ENCODE results near the gene FAF1.
A peak's percentile ranks its signal among the peaks of the same experiment; 100 is the strongest.
"Not testable (repeated sequence)": the region's sequence is repeated elsewhere in the genome, so short reads cannot be mapped to it uniquely, and the experiment has no call there.

The FAF1 gene

DNA sequence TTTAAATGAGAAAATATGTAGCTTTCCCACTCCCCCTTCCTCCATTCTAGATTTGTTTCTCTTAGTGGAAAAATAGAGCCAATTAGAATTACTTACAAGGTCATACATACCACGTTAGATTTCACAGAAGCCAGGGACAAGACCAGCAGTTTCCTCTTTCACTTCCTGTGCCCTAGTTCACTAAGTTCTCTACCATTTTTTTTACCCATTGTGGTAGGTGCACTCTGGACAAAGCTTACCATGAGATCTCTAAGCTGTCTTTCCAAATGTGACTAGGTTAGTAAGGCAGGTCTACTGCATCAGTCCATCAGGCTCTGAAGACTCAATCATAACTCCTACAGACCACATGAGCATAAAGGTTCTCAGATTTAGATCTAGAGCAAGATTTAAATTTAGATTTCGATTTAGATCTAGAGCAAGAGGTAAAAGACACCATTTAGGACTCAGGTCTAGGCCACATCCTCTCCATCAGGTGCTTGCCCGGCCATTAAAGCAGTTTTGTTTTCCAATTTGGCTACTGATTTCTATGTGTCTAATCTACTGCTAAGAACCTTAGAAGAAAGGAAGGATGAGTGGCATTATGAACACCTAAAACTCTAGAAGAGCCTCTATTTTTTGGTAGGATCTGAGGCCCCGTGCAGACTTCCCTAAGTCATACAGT is 235.3 kb downstream of the FAF1 start:
- DNase-seq (ENCODE audit: extremely low spot score, insufficient read length, low read depth) (peak; percentile 5), FAIRE-seq (peak; percentile 77)

DNA sequence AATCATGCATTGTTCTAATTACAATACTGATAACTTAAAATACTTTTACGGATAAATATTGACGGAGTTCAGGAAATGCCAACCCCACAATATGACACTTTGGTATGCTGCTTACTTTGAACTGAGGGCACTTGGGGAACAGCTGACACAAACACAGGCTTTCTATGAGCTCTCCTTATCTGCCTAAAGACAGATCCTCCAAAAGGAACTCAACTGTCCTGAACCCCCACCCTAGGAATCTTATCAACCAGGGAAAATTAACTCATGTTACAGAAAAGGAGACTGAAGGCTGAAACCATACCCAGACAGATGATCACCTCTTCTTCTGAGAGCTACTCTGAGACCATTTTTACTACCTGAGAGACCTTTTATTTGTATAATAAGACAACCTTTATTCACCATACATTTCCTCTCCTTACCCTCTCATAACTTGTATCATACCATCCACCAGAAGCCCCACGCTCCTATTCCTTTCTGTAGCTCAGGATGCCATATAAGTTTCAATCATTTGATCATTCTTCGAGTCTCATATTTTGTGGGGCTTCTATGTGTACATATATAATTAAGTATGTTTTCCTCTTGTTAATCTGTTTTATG is 239.5 kb downstream of the FAF1 start:
- FAIRE-seq (no peak), DNase-seq (ENCODE audit: extremely low spot score, insufficient read length, low read depth) (no peak)

DNA sequence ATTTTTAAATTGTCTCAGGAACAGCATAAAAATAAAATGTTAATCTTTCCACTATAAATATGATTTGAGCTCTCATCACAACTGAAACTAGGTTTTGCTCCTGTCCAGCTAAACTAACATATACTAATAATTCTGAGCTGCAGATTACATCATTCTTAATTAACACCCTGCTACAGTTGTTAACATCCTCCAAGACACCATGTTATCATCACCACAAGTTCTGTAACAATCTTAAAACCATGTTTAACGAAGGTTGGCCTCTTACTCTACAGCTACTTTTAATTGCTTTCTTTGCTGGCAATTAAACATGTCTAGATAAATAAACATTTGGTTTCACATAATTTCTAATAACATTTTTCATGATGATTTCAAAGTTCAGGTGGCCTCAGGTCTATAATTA is 240.9 kb downstream of the FAF1 start:
- DNase-seq (ENCODE audit: extremely low spot score, insufficient read length, low read depth), result no peak
- no peak for FAIRE-seq

DNA sequence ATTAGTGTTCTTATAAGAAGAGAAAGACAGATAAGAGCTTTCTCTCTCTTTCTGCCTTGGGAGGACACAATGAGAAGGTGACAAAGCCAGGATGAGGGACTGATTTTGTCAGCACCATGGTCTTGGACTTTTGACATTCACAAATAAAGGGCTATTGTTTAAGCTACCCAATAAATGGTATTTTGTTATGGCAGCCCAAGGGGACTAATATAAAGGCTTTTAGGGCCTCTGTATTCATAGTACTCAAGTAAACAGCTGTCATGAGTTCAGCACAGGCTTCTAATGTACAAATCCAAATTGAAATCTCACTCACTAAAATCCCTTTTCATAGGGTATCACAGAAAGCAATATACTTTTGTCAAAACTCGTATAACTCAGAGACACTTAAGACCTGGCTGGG is 242.7 kb downstream of the FAF1 start:
- FAIRE-seq (no peak), DNase-seq (ENCODE audit: extremely low spot score, insufficient read length, low read depth) (no peak)

DNA sequence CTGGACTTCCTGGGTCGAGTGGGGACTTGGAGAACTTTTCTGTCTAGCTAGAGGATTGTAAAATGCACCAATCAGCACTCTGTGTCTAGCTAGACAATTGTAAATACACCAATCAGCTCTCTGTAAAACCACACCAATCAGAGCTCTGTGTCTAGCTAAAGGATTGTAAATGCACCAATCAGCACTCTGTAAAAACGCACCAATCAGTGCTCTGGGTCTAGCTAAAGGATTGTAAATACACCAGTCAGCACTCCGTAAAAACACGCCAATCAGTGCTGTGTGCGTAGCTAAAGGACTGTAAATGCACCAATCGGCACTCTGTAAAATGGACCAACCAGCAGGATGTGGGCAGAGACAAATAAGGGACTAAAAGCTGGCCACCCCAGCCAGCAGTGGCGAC is 243.6 kb downstream of the FAF1 start:
- not testable (repeated sequence) for FAIRE-seq; DNase-seq (ENCODE audit: extremely low spot score, insufficient read length, low read depth)

DNA sequence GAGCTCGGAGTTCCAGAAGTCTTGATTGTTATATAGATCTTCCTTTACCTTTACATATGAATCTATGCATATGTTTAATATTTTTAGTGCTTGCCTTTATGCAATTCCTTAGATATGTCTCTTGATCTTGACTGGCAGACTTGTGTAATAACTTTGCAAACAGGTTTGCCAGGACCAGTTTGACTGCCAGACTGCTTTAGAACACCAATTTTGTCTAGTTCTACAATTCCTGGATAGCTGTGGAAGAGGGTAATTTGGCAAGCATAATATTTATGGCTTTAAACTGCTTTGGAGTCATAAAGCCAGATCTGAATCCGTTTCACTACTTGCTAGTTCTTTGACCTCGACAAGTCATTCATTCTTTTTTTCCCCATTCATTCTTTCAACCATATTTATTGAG is 250.0 kb downstream of the FAF1 start:
- no peak for DNase-seq (ENCODE audit: extremely low spot score, insufficient read length, low read depth)

DNA sequence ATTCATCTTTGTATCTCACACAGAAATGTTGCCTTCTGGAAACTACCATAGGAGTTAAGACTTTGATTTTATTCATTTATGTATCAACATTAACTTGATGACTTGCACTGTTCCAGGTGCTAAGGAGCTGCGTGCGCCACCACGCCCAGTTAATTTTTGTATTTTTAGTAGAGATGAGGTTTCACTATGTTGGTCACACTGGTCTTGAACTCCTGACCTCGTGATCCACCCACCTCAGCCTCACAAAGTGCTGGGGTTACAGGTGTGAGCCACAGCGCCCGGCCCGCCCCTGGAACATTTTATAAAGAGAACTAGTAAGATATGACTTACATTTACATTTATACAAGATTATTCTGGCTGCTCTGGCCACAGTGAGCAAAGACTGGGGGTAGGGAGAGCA is 252.2 kb downstream of the FAF1 start:
- DNase-seq (ENCODE audit: extremely low spot score, insufficient read length, low read depth) (no peak), FAIRE-seq (no peak)

More for the DNA sequence above, 250.0 kb downstream of the FAF1 start:
- FAIRE-seq, result no peak

DNA sequence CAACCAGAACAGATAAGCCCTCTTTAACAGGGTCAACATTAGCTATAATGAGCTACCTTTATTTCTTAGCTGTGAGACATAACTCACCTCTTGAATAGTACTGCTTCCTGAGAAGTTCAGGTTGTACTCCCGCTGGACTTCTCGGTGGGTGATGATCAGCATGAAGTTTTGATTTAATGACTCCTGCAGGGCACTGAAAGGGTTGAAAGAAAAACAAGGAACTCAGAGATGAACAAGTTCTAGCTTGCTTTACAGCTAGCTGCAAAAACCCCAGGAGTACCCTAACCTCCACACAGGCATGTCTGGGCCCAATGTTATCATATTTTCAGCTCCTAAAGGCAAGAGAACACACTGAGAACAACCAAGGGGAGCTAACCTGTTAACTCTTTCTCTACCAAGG is 254.4 kb downstream of the FAF1 start:
- DNase-seq (ENCODE audit: extremely low spot score, insufficient read length, low read depth), result no peak
- FAIRE-seq, result no peak

DNA sequence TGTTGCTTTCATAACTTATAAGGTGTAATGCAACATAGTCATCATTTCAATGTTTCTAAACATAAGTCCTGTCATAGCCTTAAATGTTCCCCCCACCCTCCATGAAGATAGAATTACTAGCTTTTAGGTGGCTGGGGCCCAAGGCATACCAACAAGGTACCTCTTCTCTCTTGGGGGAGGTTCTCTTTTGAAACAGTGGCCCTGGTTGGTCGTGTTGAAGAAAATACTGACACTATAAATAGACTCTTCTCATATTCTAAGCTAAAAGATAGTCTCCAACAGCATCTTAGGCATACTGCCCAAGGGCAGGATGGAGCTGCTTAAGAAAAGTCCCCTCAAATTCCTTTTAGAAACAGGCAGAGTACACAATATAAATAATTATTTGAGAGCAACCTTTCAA is 255.0 kb downstream of the FAF1 start:
- no peak for DNase-seq (ENCODE audit: extremely low spot score, insufficient read length, low read depth)
- FAIRE-seq, result no peak

DNA sequence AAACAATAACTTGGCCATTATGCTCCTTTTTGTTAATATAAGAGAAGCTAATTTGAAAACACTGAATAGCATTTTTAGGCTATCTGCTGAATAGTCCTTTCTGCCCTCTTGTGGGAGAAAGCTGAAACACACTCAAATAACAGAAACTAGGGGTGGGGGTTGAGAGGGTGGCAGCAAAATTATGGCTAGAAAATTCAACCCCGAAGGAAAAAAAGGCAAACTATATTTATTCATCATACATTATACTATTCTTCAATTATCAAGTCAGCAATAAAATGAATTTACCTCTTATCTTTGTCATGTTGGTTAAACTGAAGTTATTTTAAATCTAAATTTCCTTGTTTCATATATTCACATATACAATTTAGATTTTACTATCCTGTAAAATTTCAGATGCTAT is 255.9 kb downstream of the FAF1 start:
- DNase-seq (ENCODE audit: extremely low spot score, insufficient read length, low read depth) (no peak), FAIRE-seq (peak; percentile 79)

DNA sequence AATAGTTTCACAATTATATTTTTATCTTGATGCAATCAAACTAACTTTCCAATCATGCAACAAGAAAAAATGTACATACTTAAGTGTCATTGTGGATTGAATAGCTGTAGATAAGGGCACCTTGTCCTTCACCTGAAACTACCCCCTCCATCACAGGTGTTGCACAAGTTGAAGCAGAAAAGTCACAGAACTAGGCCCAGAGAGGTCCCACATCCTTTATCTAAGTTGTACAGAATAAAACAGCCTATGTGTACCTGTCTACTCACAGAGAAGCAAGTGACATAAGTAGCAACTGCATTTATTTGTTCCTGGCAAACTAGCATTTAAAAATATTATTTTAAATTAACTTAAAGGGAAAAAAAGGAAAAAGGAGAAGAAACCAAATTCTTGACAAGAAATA is 256.8 kb downstream of the FAF1 start:
- DNase-seq (ENCODE audit: extremely low spot score, insufficient read length, low read depth) (no peak), FAIRE-seq (no peak)

DNA sequence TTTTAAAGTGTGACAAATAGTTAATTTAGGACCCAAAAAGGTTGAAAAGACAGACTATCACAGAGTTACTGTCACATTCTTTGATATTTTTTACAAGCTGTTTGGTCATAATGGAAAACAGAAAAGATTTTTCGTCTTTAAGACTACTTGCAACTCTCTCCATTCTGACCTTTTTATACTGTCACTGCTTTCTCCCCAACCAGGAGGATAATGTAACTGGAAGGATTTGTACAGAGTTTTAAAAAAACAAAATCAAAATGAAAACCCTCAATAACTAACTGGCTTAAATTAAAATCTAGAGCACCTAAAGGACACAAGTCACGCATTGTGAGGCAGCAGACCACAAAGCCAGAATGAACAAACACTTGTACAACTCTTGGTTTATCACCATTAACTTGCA is 257.7 kb downstream of the FAF1 start:
- FAIRE-seq (peak; percentile 21), DNase-seq (ENCODE audit: extremely low spot score, insufficient read length, low read depth) (no peak)

DNA sequence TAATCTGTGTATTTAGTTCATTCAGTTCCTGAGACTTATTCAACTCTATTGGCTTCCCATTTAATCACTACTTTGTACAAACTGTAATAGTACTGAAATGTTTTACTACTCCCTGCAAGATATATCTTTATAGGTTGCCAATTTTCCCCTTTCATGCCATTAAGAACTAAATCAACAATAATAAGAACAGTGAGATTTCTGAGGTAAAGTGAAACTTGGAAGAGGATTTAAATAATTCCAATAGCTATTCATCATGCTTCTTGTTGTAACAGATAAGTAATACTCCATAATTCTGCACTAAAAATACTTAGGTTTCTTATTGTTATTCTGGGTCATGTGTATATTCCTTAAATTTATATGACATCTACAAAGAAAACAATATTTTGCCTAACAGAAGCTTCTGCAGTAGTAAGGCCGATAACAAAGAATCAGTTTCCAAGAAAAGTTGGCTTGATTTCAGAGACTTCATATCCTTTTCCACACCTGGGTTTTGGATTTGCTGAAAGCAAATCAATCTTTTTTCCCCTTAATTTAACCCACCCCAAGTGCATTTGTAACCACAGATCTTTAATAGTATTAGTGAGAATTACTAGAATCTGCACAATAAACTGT is 258.3 kb downstream of the FAF1 start:
- FAIRE-seq (no peak), DNase-seq (ENCODE audit: extremely low spot score, insufficient read length, low read depth) (no peak)

DNA sequence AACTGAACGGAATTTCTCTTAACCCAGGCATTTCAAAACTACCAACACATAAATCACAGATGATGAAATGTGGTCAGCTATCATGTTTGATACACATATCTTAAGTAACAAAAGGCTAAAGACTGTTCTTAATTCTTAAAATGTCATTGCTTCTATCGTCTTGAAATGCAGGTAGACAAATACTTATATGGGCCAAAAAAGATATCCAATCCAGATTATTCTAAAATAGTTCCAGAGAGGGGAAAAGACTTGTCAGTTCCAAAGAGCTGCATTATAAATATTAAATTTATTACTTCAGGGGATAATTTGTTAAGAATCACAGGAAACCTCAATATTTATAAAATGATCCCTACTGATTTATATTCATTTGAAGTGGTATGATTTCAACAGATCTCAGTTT is 259.4 kb downstream of the FAF1 start:
- FAIRE-seq (no peak), DNase-seq (ENCODE audit: extremely low spot score, insufficient read length, low read depth) (no peak)

DNA sequence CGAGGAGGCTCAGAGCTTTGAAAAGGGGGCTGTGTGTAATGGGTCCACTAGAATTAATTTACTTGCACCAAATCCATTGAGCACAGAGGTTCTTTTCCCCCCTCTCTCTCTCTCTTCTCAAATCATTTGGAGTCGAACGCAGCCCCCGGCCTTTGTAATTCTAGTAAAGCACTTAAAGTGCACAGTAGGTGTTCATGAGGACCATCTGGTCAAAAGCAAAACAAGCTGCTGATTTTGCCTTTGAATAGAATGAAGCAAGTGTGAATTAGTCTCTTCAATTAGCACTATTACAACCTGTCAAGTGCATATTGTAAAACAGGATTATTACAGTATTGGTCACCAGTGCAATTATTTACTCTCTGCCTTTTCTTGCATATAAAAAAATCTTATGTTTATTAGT is 259.9 kb downstream of the FAF1 start:
- FAIRE-seq (no peak), DNase-seq (ENCODE audit: extremely low spot score, insufficient read length, low read depth) (no peak)

DNA sequence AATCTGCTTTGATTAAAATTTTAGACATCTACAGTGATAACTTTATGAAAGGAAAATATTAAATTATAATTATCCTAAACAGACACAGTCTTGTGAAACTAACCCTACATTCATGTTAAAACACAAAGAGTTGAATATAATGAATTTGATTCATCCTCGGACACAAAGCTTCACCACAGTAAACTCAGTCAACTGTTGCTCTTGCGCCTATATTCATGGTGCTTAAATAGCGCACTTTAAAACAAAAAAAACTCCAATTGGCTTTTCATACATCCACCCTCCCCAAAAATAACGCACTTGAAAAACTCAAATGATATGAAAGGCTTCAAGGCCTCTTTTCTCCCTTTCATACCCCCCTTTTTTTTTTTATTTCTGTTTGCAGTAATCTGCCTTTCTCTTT is 260.3 kb downstream of the FAF1 start:
- FAIRE-seq, result no peak
- DNase-seq (ENCODE audit: extremely low spot score, insufficient read length, low read depth), result no peak

DNA sequence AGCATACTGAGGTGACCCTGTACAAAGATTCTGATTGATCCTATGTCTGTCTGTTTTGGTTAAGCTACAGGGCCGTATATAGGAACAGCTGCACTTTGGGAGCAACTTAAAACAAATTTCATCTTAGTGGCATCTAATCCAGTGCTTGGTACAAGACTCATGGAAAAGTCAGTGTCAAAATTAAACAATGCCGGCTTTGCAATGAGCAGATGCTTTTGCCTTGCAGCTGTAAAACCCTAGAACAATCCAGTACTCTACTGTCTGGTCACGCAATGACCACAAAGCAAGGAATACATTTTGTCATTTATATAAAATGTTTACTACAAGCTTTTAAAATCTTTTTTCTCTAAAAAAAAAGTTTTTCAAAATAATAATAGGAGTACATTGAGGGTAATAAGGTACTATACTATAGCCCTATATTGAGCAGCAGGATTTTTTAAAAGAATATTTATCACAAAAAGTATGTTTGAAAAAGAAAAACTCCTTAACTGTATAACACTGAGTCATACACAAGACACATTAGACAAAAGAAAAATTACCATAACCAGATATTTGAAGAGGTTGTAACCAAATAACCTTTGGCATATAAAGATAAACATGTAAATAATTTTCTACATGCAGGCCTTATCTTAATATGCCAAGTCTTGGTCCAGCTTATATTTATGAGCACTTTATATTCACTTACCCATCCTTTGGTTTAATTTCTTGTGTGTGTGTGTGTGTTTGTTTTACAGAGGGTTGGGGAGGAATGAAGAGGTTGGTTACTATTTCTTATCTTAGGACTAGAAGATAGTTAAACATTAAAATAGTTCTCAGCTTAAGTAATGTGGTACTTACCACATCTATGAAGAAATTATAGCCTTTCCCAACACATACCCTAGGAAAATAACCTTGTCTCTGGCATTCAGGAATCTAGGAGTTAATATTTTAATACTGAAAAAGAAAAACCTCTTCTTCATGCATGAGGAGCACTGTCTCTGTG is 262.3 kb downstream of the FAF1 start:
- FAIRE-seq, result no peak

DNA sequence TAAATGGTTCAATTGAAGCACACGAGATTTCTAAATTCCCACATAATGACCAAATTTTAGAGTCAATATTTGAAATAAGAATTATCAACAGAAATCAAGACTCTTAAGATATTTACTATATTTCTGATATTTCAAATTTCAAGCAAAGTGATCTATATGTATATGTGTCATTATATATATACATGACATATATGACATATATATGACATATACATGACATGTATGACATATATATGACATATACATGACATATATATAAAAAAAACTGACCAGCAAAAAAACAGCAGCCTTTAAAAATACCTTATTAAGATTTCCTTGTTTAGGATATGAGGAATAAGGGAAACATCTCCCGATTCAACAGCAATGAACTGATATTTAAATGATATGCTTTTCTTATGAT is 266.2 kb downstream of the FAF1 start:
- no peak for FAIRE-seq
- no peak for DNase-seq (ENCODE audit: extremely low spot score, insufficient read length, low read depth)

More for the DNA sequence above, 262.3 kb downstream of the FAF1 start:
- DNase-seq (ENCODE audit: extremely low spot score, insufficient read length, low read depth), result no peak

DNA sequence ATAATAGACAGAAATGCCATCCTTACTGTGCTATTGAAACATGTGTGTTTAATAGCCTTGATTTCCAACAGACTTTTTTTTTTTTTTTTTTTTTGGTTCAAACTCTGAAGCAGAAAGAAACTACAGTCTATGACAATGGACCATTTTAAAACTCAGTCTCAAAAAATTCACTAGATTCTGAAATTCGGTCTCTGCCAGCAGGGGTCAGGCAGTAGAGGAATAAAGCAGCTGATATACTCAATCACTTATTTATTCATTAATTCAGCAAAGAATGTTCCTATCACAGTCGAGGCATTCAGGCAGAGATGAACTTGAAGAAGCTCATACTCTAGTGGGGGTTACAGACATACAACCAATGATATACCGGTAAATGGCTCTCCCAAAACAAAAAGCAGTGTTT is 275.9 kb downstream of the FAF1 start:
- DNase-seq (ENCODE audit: extremely low spot score, insufficient read length, low read depth) (no peak), FAIRE-seq (no peak)

DNA sequence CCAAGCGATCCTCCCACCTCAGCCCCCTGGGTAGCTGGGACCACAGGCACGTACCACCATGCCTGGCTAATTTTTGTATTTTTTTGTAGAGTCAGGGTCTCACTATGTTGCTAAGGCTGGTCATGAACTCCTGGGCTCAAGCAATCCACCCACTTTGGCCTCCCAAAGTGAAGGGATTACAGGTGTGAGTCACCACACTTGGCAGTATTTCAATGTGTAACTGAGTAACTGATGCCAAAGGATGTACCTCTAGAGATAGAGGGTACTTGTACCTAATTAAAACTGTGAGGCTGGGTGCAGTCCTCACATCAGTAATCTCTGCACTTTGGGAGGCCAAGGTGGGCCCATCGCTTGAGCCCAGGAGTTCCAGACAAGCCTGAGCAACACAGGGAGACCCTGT is 278.1 kb downstream of the FAF1 start:
- no peak for FAIRE-seq
- no peak for DNase-seq (ENCODE audit: extremely low spot score, insufficient read length, low read depth)
